IgD-negative memory B cell (primary cell): ENCODE results near the gene ABCA12. TPM values are rescaled to one million over a fixed set of nuclear protein-coding genes. Genes with fewer than 3 reads are reported as not detected.

Experiments used
- H3K27ac Mint-ChIP-seq, 3 donors: one replicate each; pipeline ENCODE4 v1.8.0; 2020 to 2022; ENCODE audit warnings: mild to moderate bottlenecking in 3 of 3, mixed read lengths in 3 of 3, moderate library complexity in 1 of 3
- H3K27me3 Mint-ChIP-seq: one replicate; pipeline ENCODE4 v1.8.0; 2021; ENCODE audit warnings: mixed read lengths
- H3K36me3 Mint-ChIP-seq: one replicate; pipeline ENCODE4 v1.8.0; 2020; ENCODE audit warnings: mild to moderate bottlenecking, mixed read lengths
- H3K4me1 Mint-ChIP-seq, 3 donors: one replicate each; pipeline ENCODE4 v1.8.0; 2020 to 2022; ENCODE audit warnings: mixed read lengths in 3 of 3, mild to moderate bottlenecking in 1 of 3
- H3K4me3 Mint-ChIP-seq, 4 donors: one replicate each; pipeline ENCODE4 v1.8.0; 2020 to 2022; ENCODE audit warnings: mild to moderate bottlenecking in 4 of 4, mixed read lengths in 4 of 4, moderate library complexity in 3 of 4
- H3K9me3 Mint-ChIP-seq, 3 donors: one replicate each; pipeline ENCODE4 v1.8.0; 2020 to 2021; ENCODE audit warnings: mixed read lengths in 3 of 3, mild to moderate bottlenecking in 1 of 3
- polyA plus RNA-seq: library from polyadenylated mRNA; unstranded; fragments of 300-500 nt; fragmentation: Illumina TruSeq; gene quantifications from one replicate; pipeline ENCODE4 v1.2.3, GENCODE V29; 2021

Gene ABCA12
- polyA plus RNA-seq, 1 donor from 2014 or later, result not detected

GRCh38 chr2:215034154-215034553 lies 104.3 kb downstream of the ABCA12 start:
- no peaks in the 10 kb centered on the region for H3K4me1 Mint-ChIP-seq
- no peak overlapping the region for H3K27ac Mint-ChIP-seq
- H3K9me3 Mint-ChIP-seq, result no peaks in the 10 kb centered on the region
- H3K4me3 Mint-ChIP-seq, result no peak overlapping the region
- H3K27me3 Mint-ChIP-seq, result no peaks in the 10 kb centered on the region
- H3K36me3 Mint-ChIP-seq, result peaks cover 2% of the 10 kb centered on the region

DNA sequence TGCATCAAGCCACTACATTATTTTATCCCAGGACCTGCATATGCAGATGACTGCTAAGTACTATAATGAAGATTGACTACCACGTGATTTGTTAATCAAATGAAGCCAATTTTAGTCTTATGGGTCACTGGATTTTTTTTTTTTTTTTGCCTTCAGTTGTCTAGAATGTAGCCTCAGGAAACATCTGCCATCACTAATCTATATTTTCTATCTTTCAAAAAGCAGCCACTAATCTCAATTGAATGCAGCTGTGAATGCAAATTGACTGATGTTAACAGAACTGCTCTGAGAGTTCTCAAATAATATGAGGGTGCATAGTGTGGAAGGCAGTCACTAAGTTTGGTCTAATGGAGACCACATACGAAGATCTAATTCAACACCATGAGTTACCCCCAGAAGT lies 106.3 kb downstream of the ABCA12 start:
- no peak overlapping the region for H3K27ac Mint-ChIP-seq
- no peaks in the 10 kb centered on the region for H3K4me1 Mint-ChIP-seq
- H3K27me3 Mint-ChIP-seq, result no peaks in the 10 kb centered on the region
- H3K4me3 Mint-ChIP-seq, result no peak overlapping the region
- peaks cover 2% of the 10 kb centered on the region for H3K36me3 Mint-ChIP-seq
- no peaks in the 10 kb centered on the region for H3K9me3 Mint-ChIP-seq

DNA sequence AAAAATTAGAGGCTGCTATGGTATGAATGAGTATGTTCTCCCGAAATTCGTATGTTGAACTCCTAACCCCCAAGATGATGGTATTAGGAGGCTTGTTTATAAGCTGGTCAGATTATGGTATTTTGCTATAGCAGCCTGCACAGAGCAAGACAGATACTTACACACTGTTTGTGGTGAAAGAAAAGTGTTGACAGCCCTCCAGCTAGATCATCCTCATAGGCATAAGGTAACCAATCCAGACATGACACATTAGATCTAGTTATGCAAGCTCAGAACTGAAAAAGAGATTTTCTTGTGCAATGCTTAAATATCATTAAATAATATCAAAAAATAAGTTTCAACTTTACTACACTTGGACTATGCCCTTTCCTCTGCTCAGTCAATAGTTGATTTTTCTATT lies 107.1 kb downstream of the ABCA12 start:
- no peaks in the 10 kb centered on the region for H3K9me3 Mint-ChIP-seq
- H3K4me3 Mint-ChIP-seq, result no peak overlapping the region
- H3K36me3 Mint-ChIP-seq, result peaks cover 2% of the 10 kb centered on the region
- no peaks in the 10 kb centered on the region for H3K4me1 Mint-ChIP-seq
- H3K27ac Mint-ChIP-seq, result no peak overlapping the region
- H3K27me3 Mint-ChIP-seq, result no peaks in the 10 kb centered on the region

DNA sequence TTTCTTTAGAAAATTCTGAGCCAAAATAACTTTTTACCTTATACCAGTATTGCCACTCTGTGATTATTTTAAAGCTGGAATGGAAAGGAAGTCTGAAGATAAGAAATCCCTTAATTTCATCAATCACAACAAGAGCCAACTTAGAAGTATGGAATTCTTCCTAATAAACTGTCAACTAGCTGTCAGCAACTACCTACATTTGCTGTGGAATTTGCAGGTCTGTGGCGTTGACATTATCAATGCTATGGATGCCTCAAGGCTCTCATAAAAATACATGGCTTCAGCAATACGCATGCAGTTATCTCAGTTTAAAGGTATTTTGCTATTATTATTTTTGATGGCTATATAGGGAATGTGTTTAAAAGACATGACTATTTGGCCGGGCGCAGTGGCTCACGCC lies 108.5 kb downstream of the ABCA12 start:
- H3K9me3 Mint-ChIP-seq, result no peaks in the 10 kb centered on the region
- no peaks in the 10 kb centered on the region for H3K27me3 Mint-ChIP-seq
- no peak overlapping the region for H3K27ac Mint-ChIP-seq
- H3K36me3 Mint-ChIP-seq, result peaks cover 2% of the 10 kb centered on the region
- H3K4me1 Mint-ChIP-seq, result no peaks in the 10 kb centered on the region
- no peak overlapping the region for H3K4me3 Mint-ChIP-seq

DNA sequence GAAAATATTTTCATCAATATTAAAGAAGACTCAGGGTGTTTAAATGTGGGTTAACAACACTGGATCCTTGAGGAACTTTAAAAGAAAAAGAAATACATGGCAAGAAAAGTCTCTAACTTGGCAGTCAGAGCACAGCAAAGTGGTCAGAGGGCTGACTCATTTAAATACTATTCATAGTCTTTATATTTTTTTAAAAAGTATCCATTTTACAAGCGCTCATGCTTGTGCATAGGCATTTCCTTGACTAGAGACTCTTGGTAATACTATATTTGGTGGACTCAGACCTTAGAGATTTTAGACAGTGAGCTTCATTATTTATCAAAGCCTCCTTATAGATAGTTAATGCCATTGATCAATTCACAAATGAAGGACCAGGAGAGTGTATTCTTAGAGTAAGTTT lies 110.2 kb downstream of the ABCA12 start:
- H3K4me1 Mint-ChIP-seq, result no peaks in the 10 kb centered on the region
- H3K27me3 Mint-ChIP-seq, result no peaks in the 10 kb centered on the region
- H3K36me3 Mint-ChIP-seq, result peaks cover 2% of the 10 kb centered on the region
- no peak overlapping the region for H3K27ac Mint-ChIP-seq
- no peak overlapping the region for H3K4me3 Mint-ChIP-seq
- H3K9me3 Mint-ChIP-seq, result no peaks in the 10 kb centered on the region

GRCh38 chr2:215027779-215028178 lies 110.6 kb downstream of the ABCA12 start:
- no peaks in the 10 kb centered on the region for H3K27me3 Mint-ChIP-seq

GRCh38 chr2:215022910-215023309 lies 115.5 kb downstream of the ABCA12 start:
- no peaks in the 10 kb centered on the region for H3K27me3 Mint-ChIP-seq
- no peaks in the 10 kb centered on the region for H3K9me3 Mint-ChIP-seq
- H3K4me1 Mint-ChIP-seq, result peaks cover 0 to 7% (median 6%) of the 10 kb centered on the region in 3 donors
- H3K4me3 Mint-ChIP-seq, result no peak overlapping the region
- no peak overlapping the region for H3K27ac Mint-ChIP-seq
- H3K36me3 Mint-ChIP-seq, result no peaks in the 10 kb centered on the region

More at GRCh38 chr2:215027779-215028178, 110.6 kb downstream of the ABCA12 start:
- no peaks in the 10 kb centered on the region for H3K9me3 Mint-ChIP-seq
- no peak overlapping the region for H3K27ac Mint-ChIP-seq
- no peaks in the 10 kb centered on the region for H3K4me1 Mint-ChIP-seq
- no peak overlapping the region for H3K4me3 Mint-ChIP-seq
- peaks cover 2% of the 10 kb centered on the region for H3K36me3 Mint-ChIP-seq

DNA sequence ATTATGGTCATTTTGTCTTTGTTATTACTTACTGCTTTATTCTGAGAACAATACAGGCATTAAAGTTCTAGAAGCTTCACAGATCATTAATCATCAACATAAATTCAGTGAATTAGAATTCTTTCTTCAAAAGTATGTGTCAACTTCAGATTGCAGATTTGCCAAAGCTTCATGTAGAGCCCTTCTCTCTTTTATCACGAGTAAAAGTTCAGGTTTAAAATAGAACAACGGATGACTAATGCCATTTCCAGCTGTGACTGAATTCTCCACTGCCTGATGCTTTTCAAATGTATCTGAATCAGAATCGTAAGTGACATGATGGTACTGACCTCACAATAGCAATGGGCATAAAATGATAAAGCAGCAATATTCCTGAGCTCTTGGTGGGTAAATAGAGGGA lies 116.0 kb downstream of the ABCA12 start:
- H3K4me3 Mint-ChIP-seq, result no peak overlapping the region
- peaks cover 0 to 7% (median 6%) of the 10 kb centered on the region in 3 donors for H3K4me1 Mint-ChIP-seq
- no peaks in the 10 kb centered on the region for H3K9me3 Mint-ChIP-seq
- H3K36me3 Mint-ChIP-seq, result no peaks in the 10 kb centered on the region
- H3K27me3 Mint-ChIP-seq, result no peaks in the 10 kb centered on the region
- no peak overlapping the region for H3K27ac Mint-ChIP-seq

DNA sequence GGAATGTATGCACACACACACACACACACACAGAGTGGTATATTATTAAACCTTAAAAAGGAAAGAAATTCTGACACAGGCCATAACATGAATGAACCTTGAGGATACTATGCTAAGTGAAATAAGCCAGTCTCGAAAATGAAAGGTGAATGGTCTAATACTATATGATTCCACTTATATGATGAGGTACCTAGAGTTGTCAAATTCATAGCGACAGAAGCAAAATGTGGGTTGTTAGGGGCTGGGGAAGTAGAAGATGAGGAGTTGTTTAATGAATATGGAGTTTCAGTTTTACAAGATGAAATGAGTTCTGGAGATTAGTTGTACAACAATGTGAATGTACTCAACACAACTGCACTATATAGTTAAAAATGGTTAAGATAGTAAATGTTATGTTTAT lies 118.1 kb downstream of the ABCA12 start:
- Mint-ChIP-seq H3K9me3 (peaks cover 0 to 2% (median 0%) of the 10 kb centered on the region in 3 donors), H3K4me3 (no peak overlapping the region), H3K27me3 (no peaks in the 10 kb centered on the region), H3K4me1 (peaks cover 0 to 7% (median 6%) of the 10 kb centered on the region in 3 donors), H3K27ac (no peak overlapping the region), H3K36me3 (no peaks in the 10 kb centered on the region)

DNA sequence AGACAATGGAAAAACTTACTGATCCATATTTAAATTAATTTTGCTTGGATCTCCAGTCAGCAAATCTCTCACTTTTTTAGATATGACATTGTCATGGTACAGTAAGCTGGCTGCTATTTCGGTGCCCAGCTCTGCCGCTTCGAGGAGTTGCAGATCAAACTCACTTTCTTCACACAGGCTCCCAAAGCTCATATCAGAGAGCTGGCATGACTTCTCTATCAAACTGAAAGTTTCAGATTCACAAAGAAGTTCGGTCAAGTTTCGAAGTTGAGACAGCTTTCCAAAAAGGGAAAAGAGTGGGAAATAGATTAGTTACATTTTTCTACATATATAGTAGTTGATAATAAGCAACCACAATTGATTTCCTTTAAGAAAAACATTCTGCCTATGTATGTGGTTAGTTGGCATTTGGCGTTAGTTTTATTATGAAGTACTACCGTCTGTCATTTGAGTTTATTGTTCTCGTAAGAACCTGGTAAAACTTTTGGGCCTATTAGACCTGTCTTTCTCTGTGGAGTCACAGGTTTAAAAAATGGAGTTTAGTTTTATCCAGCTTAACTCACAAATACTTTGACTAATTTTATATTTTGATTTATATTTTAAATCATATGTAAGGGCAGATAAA lies 118.8 kb downstream of the ABCA12 start:
- no peak overlapping the region for H3K27ac Mint-ChIP-seq
- peaks cover 0 to 2% (median 0%) of the 10 kb centered on the region in 3 donors for H3K9me3 Mint-ChIP-seq
- no peaks in the 10 kb centered on the region for H3K27me3 Mint-ChIP-seq
- peak overlapping the region in 1 of 4 donors; percentile 23 for H3K4me3 Mint-ChIP-seq
- H3K36me3 Mint-ChIP-seq, result no peaks in the 10 kb centered on the region
- peaks cover 0 to 7% (median 6%) of the 10 kb centered on the region in 3 donors for H3K4me1 Mint-ChIP-seq

DNA sequence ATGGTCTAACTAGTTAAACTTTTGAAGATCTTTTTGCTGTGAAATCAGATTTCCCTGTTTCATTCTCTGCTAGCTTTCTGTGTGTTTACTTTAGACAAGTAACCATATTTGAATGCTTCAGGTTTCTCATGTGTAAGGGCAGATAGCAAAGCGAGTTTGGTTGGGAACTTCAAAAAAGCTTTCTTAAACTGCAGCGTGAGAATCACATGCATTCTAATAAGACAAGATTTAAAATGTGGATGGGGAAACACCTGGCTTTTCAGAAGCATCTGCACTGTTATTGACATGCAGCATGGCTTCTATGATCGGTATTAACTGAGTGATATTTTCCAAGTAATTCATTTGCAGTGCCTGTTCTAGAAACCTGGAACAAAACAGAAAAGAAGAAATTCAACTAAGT lies 119.3 kb downstream of the ABCA12 start:
- H3K9me3 Mint-ChIP-seq, result peaks cover 0 to 2% (median 0%) of the 10 kb centered on the region in 3 donors
- H3K36me3 Mint-ChIP-seq, result no peaks in the 10 kb centered on the region
- H3K27ac Mint-ChIP-seq, result no peak overlapping the region
- no peak overlapping the region for H3K4me3 Mint-ChIP-seq
- H3K27me3 Mint-ChIP-seq, result no peaks in the 10 kb centered on the region
- H3K4me1 Mint-ChIP-seq, result peaks cover 0 to 7% (median 6%) of the 10 kb centered on the region in 3 donors

GRCh38 chr2:215015421-215015820 lies 123.0 kb downstream of the ABCA12 start:
- Mint-ChIP-seq H3K36me3 (no peaks in the 10 kb centered on the region), H3K27ac (no peak overlapping the region), H3K27me3 (no peaks in the 10 kb centered on the region), H3K4me3 (no peak overlapping the region), H3K4me1 (peaks cover 0 to 7% (median 6%) of the 10 kb centered on the region in 3 donors), H3K9me3 (peaks cover 0 to 2% (median 0%) of the 10 kb centered on the region in 3 donors)

GRCh38 chr2:215010390-215010789 lies 128.0 kb downstream of the ABCA12 start:
- Mint-ChIP-seq H3K36me3 (no peaks in the 10 kb centered on the region), H3K4me3 (no peak overlapping the region), H3K27ac (no peak overlapping the region), H3K27me3 (peaks cover 1% of the 10 kb centered on the region), H3K4me1 (no peaks in the 10 kb centered on the region), H3K9me3 (peaks cover 0 to under 1% (median 0%) of the 10 kb centered on the region in 3 donors)

DNA sequence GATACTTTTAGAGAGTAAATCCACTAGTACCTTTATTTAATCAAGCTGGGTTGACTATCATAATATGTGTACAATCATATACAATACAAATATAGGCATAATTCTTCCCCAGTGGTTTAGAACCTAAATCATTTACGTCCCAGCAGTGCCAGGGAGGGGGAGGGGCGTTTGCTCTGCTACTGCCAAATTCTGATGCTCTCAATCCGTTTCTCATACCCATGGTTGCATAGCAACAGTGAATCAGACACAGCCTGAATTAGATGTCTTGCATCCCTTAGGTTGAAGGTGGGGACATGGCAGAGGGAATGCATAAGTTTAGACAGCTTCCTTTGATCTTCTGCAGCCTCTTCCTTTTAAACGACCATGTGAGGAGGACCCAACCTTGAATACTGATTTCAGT lies 135.4 kb downstream of the ABCA12 start:
- Mint-ChIP-seq H3K27ac (no peak overlapping the region), H3K27me3 (peaks cover 2% of the 10 kb centered on the region)

GRCh38 chr2:215002500-215002899 lies 135.9 kb downstream of the ABCA12 start:
- peaks cover 0 to 1% (median 0%) of the 10 kb centered on the region in 3 donors for H3K9me3 Mint-ChIP-seq
- H3K36me3 Mint-ChIP-seq, result no peaks in the 10 kb centered on the region
- no peaks in the 10 kb centered on the region for H3K4me1 Mint-ChIP-seq
- no peak overlapping the region for H3K27ac Mint-ChIP-seq
- H3K27me3 Mint-ChIP-seq, result peaks cover 2% of the 10 kb centered on the region
- no peak overlapping the region for H3K4me3 Mint-ChIP-seq

More for the DNA sequence above, 135.4 kb downstream of the ABCA12 start:
- H3K4me3 Mint-ChIP-seq, result no peak overlapping the region
- H3K36me3 Mint-ChIP-seq, result no peaks in the 10 kb centered on the region
- peaks cover 0 to 1% (median 0%) of the 10 kb centered on the region in 3 donors for H3K9me3 Mint-ChIP-seq
- no peaks in the 10 kb centered on the region for H3K4me1 Mint-ChIP-seq

DNA sequence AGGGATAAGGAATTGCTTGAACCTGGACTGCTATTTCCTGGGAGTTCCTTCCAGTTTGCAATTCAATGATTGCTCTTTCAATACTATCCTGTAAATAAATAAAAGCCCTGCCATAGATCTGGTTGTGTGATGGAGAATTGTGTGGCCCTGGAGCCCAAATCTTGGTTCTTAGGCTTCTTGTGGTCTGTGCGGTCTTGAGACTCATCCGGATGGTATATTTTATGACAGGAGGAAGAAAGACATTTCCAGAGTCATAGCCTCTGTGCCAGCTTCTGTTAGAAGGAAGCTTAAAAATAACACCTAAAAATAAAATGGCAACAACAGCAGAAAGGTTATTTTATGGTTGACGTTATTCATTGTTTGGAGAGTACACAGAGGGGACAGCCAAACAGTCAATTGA lies 137.7 kb downstream of the ABCA12 start:
- Mint-ChIP-seq H3K27ac (no peak overlapping the region), H3K36me3 (peaks cover 2% of the 10 kb centered on the region), H3K4me1 (peaks cover 2 to 4% (median 3%) of the 10 kb centered on the region in 3 donors), H3K9me3 (peaks cover 0 to 1% (median 0%) of the 10 kb centered on the region in 3 donors), H3K27me3 (peaks cover 2% of the 10 kb centered on the region), H3K4me3 (no peak overlapping the region)
